GM19328 (cell line): ENCODE results near the gene SF3B6.
"Not testable (repeated sequence)": the region's sequence is repeated elsewhere in the genome, so short reads cannot be mapped to it uniquely, and the experiment has no call there.

Experiments
- ATAC-seq: cut with Tn5 transposase; IDR thresholded peaks from one replicate; pipeline ENCODE4 v1.9.1; 2021; ENCODE audit warnings: mild to moderate bottlenecking, moderate library complexity; ENCODE audit not compliant: unreplicated experiment

The SF3B6 gene

DNA sequence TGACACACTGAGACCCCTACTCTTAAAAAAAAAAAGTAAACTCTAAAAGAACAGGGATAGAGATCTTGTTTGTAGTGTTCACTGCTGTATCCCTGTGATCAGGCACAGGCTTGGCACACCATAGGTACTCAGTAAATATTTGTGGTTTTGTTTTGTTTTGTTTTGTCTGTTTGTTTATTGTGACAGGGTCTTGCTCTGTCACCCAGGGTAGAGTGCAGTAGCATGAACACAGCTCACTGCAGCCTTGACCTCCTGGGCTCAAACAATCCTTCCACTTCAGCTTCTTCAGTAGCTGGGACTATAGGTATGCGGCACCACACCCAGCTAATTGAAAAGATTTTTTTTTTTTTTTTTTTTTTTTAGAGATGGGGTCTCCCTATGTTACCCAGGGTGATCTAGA lies 23.2 kb downstream of the SF3B6 start:
- ATAC-seq = no peak

DNA sequence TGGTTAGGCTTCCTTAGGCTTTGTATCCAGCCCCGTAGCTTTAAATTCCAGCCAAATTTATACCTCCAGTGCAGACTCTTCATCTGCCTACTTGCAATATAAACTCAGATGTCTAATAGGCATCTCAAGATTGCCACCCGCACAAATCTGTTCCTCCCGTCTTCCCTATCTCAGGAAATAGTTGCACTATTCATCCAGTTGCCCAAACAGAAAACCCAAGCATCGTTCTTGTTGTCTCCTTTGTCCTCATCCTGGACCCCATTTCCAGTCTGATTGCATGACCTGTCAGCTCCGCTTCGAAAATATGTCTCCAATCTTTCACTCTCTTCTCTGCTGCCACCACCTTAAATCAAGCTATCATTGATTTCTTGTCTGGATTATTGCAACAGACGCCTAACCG lies 24.3 kb downstream of the SF3B6 start:
- ATAC-seq = no peak

- no peak for ATAC-seq
Measured at GRCh38 chr2:24050041-24050979, 25.8 kb downstream of the SF3B6 start.

DNA sequence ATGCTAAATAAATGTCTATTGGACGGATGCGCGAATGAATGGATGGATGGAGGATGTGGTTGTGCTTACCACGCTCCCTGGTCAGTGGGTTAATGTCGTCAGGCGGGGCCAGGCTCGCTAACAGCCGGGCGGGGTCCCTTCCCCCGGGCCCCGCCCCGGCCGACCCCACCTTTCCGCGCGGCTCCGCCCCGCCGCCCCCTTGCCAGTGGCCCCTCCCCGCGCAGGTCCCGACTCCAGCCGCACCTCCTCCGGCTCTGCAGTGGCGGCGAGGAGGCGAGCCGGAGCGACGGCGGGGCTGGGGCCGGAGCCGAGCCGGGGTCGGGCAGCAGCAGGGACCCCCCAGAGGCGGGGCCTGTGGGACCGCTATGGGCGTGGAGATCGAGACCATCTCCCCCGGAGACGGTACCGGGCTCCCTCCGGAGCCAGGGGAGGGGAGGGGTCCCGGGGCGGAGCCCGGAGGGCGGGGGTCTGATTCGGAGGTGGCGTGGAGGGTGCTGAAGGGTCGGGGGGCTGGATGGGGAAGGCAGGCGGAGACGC lies 26.6 kb downstream of the SF3B6 start, which contains the start of gene FKBP1B:
FKBP1B (plus strand) TSS at position 257 of the 537 bp plus-strand sequence; CDS start at position 366, 109 bp downstream.
- no peak for ATAC-seq

DNA sequence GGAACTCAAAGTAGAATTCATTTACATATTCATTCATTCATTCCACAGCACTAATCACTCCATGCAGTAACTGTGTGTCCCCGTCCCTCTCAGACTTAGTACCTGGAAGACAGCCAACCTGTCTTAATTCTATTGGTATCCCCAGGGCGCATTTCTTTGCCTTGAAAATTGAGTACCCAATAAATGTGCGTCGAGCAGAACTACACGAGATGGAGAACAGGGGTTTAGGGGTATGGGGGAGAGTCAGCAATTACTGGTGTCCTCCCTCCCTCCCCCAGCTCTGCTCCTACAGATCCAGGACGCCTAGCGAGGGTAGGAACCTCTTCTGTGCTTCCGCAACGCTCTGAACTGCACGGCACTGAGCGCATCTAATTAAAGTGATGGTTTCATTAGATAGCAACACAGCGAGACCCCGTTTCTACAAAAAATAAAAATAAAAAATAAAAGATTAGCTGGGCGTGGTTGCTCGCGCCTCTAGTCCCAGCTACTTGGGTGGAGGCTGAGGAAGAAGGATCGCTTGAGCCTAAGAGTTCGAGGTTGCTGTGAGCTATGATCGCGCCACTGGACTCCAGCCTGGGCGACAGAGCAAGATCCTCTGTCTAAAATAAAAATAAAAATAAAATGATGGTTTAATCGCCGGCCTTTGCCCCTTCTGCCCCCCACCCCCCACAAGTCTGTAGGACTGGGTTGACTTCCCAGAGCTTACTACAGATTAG lies 27.2 kb downstream of the SF3B6 start:
- no peak for ATAC-seq

- peak; percentile 3 for ATAC-seq
Measured at GRCh38 chr2:24047703-24048033, 28.5 kb downstream of the SF3B6 start.

DNA sequence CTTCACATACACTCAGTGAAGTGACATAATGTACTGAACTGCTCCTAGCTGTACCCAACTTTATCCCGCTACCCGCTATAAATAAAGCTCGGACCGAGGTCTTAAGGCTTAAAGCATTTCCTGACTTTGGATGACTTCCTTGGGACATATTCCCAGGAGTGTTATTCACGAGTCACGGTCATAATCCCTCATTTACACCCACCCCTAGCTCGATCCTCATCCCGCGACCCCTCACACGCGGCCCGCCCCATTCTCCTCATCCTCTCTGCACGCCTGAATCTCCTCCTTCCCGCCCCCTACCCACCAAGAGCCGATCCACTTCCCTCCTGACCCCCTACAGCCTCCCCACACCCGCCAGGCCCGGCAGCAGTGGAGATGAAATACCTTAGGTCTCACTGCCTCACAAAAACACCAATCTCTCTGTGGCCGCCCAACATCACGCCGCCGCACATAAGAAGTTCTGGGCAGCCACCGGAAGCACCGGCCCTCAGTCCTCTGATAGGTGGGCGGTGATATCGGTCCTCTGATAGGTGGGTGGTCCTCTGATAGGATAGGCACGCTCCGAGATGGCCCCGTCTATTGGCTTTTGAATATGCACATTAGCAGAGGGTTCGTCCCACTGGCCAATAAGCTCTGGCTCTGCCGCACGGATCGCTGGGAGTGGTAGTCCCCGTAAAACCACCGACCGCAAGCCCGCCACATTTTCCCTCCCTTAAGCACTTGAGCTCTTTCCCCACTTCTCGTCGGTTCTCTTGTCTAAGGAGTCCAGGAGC lies 29.0 kb downstream of the SF3B6 start, which contains the start of gene WDCP:
WDCP (minus strand) TSS at position 462 of the 773 bp plus-strand sequence. CDS start 7,897 bp downstream, outside the sequence.
- peak; percentile 100 for ATAC-seq

DNA sequence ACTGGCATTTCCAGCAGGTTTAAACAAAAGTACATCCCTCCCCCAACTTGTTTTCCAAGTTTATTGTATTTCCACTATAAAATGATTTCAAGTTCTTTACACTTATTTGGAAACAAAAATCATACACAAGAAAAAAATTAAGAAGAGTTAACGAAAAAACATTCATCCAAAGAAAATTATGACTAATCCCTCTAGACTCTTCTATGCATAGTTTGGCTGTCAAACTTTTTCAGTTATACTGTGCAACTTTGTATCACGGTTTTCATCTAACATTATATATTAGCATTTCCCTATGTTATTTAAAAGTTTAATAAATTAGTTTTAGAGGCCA lies 29.6 kb downstream of the SF3B6 start:
- no peak for ATAC-seq

DNA sequence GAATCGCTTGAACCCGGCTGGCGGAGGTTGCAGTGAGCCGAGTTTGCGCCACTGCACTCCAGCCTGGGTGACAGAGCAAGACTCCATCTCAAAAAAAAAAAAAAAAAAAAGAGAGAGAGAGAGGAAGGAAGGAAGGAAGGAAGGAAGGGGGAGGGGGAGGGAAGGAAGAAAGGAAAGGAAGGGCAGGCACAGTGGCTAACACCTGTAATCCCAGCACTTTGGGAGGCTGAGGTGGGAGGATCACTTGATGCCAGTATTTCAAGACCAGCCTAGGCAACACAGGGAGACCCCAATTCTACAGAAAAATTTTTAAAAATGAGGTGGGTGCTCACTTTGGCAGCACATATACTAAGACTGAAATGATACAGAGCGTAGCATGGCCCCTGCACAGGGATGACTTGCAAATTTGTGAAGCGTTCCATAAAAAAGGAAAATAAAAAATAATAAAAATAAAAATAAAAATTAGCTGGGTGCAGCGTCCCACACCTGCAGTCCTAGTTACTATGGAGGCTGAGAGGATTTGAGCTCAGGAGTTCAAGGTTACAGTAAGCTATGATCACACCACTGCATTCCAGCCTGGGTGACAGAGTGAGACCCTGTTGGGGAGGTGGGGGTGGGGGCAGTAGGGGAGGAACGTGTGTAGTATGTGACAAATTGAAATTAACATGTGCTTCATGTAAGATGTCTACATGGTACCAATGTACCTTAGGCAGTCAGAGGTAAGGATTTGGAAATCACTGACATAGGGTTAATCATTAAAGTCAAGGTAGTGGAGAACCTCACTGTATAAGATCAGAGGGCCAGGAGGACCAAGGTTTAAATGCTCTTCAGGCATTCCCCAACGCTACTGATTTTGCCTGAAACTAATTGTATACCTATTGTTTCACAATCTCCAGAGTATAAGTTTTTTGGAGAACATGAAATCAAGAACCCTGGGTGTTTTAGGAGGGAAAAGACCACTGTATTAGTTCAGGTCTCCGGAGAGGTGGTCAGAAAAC lies 30.3 kb downstream of the SF3B6 start:
- ATAC-seq = no peak

DNA sequence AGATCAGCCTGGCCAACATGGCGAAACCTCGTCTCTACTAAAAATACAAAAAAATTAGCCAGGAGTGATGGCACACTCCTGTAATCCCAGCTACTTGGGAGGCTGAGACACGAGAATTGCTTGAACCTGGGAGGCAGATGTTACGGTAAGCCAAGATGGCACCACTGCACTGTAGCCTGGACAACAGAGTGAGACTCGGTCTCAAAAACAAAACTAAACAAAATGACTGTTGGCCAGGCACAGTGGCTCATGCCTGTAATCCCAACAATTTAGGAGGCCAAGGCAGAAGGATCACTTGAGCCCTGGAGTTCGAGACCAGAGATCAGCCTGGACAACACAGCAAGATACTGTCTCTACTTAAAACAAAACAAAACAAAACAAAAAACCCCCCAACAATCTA lies 33.0 kb downstream of the SF3B6 start:
- ATAC-seq = not testable (repeated sequence)

DNA sequence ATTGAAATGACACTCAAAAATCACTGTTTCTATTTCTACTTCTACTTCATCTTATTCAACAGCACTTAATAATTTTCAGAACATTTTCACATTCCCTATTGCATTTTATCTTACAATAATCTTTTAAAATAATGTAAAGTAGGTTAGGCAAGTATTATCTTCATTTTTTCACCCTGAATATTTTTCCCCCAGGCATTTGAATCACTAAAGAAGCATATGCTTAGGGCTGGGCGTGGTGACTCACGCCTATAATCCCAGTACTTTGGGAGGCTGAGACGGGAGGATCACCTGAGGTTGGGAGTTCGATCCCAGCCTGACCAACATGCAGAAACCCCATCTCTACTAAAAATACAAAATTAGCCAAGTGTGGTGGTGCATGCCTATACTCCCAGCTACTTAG lies 35.6 kb downstream of the SF3B6 start:
- no peak for ATAC-seq

GRCh38 chr2:24038786-24039499 lies 37.2 kb downstream of the SF3B6 start:
- no peak for ATAC-seq

DNA sequence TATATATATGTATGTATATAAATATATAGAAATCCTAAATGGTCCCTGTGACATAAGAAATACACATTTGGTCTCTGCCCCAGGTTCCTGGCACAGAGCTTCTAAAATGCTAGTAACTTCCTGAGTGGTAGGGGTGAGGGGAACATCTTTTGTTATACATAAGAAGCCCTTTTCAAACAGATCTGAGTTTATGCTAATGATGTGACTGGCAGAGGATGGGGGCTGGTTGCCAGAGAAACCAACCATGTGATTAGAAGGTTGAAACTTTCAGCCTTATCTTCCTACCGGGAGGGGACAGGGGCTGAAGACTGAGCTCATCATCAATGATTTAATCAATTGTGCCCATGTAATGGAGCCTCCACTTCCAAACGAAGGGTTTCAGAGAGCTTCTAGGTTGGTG lies 49.9 kb downstream of the SF3B6 start:
- ATAC-seq = no peak

GRCh38 chr2:24024996-24025663 lies 51.0 kb downstream of the SF3B6 start:
- ATAC-seq = no peak

DNA sequence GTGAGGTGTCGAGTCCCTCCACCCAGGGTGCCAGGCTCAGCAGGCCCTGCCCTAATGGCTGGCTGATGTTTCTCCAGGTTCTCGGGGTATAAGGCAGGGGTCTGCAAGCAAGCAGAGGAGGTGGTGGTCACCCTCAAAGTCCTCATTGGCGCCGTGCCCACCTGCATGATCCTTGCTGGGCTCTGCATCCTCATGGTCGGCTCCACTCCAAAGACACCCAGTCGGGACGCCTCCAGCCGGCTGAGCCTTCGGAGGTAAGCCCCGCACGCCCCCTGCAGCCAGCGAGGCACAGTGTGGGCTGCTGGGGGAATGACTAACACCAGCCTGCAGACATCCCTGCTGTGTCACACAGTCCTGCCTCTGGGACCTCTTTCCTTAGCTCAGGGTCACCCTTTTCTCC lies 52.1 kb downstream of the SF3B6 start:
- ATAC-seq = no peak

DNA sequence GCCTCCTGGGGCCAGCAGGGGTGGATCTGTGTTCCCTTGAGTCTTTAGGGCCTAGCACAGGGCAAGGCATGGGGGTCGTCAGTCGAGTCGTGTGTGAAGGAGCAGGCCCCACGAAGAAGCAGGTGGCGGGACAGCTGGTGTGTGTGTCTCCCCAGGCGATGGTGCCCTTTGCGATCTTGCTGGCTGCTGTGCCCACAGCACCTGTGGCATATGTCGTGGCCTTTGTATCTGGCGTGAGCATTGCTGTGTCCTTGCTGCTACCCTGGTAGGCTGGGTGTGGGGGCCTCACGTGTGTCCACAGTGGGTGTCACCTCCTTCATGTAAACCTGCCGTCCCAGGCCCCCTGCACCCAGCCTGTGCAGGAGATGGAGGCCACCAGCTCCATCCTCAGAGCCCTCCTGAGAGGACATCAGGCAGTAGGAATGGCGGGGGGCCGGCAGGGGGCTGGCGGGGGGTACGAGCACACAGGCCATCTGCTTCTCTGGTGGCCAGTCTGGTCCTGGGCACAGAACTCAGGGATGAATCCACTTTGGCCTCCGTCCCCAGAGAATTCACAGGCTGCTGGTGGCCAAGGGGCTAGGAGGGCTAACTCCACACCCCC lies 53.1 kb downstream of the SF3B6 start:
- ATAC-seq = no peak

DNA sequence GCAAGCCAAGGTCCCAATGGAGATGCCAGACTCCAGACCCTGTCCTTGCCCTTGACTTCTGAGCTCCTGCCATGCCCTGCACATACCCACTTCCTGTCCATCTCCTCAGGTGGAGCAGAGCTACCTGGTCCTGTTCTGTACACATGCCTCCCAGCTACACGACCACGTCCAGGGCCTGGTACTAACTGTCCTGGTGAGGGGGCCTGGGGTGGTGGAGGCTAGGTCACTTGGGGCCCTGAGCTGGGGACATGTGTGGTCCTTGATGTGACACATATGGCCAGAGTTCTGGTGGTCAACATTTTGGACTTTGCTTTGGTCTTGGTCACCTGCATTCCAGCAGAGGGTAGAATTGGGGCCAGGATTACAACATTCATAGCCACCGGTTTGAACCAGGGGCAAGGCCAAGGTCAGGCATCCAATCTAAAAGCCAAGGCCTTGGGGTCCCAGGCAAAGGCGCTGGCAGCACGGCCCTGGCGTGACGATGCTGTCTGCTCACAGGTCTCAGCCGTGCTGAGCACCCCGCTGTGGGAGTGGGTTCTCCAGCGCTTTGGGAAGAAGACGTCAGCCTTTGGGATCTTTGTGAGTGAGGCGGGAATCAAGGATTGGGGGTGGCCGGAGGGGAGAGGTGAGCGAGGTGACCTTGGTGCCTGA lies 53.7 kb downstream of the SF3B6 start:
- ATAC-seq = no peak
